HG03064 (cell line): ENCODE measurements around the gene LLPH.

Experiments
- ATAC-seq: cut with Tn5 transposase; IDR thresholded peaks from one replicate; pipeline ENCODE4 v1.9.1; 2021; ENCODE audit warnings: low read depth; ENCODE audit not compliant: unreplicated experiment

LLPH gene

DNA sequence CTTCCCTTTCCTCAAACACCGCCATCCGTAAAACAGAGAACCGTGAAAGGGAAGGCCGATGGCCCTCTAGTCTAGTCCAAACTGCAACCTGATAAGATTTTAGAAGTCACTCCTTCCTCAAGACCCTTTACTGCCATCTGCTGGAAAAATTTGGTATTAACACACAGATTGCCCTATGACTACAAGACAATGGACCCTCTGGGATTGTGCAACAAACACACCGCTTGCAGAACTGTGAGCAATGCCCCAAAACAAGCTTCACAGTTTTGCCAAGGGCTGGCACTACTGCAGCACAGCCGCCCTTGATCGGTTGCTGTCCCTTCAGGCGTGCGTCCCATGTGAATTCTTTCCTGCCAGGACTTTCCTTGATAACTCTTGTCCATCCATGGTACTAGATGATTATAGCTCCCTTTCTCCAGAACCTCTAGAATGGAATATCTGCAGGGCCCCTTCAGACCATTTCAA lies 23.1 kb downstream of the LLPH start:
- ATAC-seq = no peak

- ATAC-seq = no peak
Measured at GRCh38 chr12:66103016-66103913, 27.3 kb downstream of the LLPH start.

GRCh38 chr12:66092559-66093269 lies 37.8 kb downstream of the LLPH start:
- no peak for ATAC-seq

DNA sequence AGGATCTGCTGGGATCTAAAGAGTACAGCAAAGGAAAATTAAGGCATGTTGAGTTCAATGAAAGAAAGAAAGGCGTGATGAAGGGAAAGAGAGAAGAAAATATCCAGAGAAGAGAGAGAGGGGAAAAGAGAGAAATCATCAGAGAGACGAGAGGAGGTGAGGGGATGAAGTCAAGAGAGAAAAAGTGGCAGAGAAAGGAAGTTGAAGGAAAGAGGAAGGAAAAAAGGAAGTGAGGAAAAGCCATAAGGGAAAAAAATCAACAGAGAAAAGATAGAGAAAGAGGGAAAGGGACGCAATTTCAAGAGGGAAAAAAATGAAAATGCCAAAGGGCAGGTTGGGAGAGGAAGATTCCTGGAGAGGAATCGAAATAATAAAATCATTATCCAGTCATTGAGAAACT lies 40.4 kb downstream of the LLPH start:
- ATAC-seq = no peak

DNA sequence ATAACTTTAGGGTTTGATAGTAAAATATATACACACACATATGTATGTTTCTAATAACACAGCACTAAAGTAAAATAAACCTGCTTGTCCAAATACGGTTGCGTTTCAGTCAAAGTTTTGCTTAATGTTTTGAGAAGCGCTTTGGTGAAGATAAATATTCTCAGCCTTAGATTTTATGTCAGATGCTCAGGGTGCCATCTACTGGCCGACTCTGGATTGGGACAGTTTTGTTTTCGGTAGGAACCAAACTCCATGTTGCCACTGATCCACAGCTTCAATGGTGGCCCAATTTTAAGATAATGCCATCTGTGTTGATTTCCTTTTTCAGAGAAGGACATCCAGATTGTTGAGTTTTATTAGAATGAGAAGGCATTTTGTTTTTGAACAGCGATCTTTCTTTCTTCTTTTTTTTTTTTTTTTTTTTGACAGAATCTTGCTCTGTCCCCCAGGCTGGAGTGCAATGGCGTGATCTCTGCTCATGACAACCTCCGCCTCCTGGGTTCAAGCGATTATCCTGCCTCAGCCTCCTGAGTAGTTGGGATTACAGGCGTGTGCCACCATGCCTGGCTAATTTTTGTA lies 43.1 kb downstream of the LLPH start:
- ATAC-seq = no peak

GRCh38 chr12:66085998-66086397 lies 44.6 kb downstream of the LLPH start:
- ATAC-seq = no peak

DNA sequence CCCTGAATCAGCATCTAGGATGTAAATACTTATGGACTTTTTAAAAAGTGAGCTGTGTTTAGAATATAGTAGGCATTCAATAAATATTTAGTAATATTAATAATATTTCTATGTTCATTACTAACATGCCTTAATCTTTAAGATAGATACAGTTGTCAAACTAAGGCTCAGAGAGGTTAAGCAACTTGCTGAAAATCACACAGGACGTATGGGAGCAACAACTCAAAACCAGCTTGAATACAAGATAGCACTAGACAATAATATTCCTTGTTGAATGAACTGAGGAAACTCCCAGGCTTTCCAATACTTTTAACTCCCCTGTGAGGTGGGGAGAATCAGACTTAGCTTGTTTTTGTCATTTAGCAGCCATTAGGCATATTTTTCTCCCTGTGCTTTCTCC lies 45.3 kb downstream of the LLPH start:
- no peak for ATAC-seq

- ATAC-seq = no peak
Measured at GRCh38 chr12:66083766-66084165, 46.8 kb downstream of the LLPH start.

DNA sequence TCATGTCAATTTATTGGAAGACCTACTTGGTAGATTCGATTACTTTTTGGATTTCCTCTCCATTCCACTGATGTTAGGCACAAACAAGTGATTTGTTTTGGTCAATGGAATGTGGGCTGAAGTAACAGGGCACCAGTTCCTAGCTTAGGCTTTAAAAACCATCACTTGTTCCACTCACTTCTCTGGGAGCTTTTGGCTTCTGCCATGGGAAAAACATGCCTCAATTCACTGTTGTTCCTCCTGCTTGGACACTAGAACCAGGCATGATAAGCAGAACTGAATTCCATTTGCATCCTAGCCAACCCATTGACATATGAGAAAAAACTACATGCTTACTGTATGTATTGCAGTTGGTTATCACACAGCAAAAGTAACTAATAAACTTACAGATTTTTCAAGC lies 47.8 kb downstream of the LLPH start:
- ATAC-seq = no peak

- no peak for ATAC-seq
Measured at GRCh38 chr12:66080791-66081190, 49.8 kb downstream of the LLPH start.

GRCh38 chr12:66077542-66077941 lies 53.0 kb downstream of the LLPH start:
- ATAC-seq = no peak

DNA sequence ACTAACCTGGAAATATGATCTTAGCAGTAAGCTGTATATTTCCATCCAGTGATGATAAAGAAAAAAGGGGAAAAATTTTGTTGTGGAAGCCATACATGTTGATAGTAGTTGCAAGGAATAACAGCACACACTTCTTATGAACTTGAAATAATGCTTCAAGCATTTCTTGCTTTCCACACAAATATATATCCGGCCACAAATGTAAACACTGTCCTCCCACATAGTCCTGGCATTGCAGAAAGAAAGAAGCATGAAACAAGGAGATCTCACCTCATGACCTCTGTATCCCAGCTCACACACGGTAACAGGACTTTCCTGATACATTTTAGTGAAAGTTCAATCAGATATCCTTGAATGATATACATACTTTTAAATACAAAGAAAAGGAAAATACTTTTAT lies 56.0 kb downstream of the LLPH start:
- ATAC-seq = no peak

DNA sequence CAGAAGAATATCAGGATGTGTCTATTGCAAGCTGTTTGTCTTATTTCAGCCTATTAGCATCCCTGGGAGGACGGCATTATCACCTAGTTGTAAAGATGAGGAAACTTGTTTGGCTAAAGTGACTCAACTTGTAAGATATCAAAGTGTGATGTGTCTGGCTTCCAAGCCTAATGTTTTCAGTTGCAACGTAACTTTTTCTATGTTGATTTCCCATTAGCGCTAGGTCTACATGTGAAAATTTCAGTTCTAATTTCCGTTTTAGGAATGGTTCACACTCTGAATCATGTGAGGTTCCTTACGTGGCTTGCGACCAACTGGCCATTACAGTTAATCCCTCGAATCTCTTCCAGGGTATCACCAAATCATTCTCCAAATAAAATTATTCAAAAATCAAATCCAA lies 58.0 kb downstream of the LLPH start:
- peak; percentile 60 for ATAC-seq

- peak; percentile 80 for ATAC-seq
Measured at GRCh38 chr12:66072135-66072534, 58.4 kb downstream of the LLPH start.

- ATAC-seq = no peak
Measured at GRCh38 chr12:66071549-66071948, 59.0 kb downstream of the LLPH start.

DNA sequence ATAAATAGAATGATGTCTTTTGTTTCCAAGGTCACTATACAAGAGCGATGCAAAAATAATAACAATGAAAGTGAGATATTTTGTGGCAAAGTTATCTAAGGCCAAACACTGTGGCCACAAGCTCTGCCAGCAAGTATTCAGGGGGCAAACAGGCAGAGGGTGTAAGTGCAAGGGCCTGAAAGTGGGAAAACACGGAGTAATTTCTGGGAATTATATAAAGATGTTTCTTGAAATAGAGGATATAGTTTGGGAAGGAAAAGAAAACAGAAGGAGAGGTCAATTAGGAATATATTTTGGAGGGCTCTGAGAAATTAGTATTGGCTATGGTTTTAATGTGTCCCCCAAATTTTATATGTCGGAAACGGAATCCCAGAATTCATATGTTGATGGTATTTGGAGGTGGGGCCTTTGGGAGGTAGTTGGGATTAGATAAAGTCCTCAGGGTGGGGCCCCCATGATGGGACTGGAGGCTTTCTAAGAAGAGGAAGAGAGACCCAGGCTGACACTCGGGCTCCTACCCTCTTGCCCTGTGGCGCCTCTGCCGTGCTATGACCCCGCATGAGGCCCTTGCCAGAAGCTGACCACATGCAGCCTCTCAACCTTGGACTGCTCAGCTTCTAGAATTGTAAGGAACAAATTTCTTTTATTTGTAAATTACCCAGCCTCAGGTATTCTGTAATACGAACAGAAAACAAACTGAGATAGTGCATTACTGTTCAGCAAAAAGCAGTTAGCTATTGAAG lies 60.0 kb downstream of the LLPH start:
- no peak for ATAC-seq

DNA sequence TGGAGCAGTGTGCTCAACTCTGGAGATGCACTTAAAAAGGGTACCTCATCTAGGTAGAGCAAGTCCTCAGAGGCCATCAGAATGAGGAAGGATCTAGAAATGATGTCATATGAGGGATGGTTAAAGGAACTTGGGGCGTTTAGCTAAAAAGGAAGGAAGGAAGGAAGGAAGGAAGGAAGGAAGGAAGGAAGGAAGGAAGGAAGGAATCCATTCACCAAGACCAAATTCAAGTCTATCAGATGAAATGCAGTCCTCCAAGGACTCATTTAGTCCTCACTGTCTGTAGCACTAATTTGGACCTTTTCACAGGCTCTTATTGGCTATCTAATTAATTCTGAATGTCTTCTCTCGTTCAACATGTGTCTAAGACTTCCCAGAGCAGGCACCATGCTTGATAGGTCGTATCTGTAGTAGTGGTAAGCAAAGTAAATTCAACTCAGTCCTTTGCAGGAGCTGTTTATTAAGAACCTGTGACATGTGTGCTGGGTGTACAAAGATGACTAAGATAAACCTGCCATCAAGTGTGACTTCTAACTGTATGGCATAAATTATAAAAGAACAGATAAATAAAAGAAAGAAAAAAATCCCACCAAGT lies 63.5 kb downstream of the LLPH start:
- no peak for ATAC-seq
